ENCODE data around the gene LGALS8.
"Not testable (repeated sequence)": the region's sequence is repeated elsewhere in the genome, so short reads cannot be mapped to it uniquely, and the experiment has no call there.

DNA sequence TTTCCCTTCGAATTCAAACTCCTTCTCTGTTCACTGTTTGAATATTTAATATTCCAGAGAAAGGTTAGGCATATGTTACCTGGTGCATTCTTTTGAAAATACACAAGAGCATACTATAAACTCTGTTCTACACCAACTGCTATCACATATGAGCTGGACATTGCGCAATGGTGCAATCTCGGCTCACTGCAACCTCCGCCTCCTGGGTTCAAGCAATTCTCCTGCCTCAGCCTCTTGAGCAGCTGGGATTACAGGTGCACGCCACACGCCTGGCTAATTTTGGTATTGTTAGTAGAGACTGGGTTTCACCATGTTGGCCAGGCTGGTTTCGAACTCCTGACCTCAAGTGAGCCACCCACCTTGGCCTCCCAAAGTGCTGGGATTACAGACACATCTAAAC is 53.3 kb downstream of the LGALS8 start:
- not testable (repeated sequence) for TF ChIP-seq POLR2A (IDR thresholded peaks at IDR 0.05; ENCODE audit: low read depth); POLR2AphosphoS5 (IDR thresholded peaks at IDR 0.05); EP300 (IDR thresholded peaks at IDR 0.05)
- TF ChIP-seq, protein P1, sequence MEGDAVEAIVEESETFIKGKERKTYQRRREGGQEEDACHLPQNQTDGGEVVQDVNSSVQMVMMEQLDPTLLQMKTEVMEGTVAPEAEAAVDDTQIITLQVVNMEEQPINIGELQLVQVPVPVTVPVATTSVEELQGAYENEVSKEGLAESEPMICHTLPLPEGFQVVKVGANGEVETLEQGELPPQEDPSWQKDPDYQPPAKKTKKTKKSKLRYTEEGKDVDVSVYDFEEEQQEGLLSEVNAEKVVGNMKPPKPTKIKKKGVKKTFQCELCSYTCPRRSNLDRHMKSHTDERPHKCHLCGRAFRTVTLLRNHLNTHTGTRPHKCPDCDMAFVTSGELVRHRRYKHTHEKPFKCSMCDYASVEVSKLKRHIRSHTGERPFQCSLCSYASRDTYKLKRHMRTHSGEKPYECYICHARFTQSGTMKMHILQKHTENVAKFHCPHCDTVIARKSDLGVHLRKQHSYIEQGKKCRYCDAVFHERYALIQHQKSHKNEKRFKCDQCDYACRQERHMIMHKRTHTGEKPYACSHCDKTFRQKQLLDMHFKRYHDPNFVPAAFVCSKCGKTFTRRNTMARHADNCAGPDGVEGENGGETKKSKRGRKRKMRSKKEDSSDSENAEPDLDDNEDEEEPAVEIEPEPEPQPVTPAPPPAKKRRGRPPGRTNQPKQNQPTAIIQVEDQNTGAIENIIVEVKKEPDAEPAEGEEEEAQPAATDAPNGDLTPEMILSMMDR (IDR thresholded peaks at IDR 0.05), result not testable (repeated sequence)

Measured in esophagus muscularis mucosa (tissue), 4 donors.